A204.1 (cell line): ENCODE results near the gene HDHD5.
"Not testable (repeated sequence)": the region's sequence is repeated elsewhere in the genome, so short reads cannot be mapped to it uniquely, and the experiment has no call there.

Experiments
- FAIRE-seq: peaks from 2 replicates; lab custom pipeline; 2012; peaks lifted over from hg19 to GRCh38; lab: Jason Lieb, UNC

HDHD5 gene

GRCh38 chr22:17155941-17156340, 3.1 kb downstream of the HDHD5 start:
- no peak for FAIRE-seq

DNA sequence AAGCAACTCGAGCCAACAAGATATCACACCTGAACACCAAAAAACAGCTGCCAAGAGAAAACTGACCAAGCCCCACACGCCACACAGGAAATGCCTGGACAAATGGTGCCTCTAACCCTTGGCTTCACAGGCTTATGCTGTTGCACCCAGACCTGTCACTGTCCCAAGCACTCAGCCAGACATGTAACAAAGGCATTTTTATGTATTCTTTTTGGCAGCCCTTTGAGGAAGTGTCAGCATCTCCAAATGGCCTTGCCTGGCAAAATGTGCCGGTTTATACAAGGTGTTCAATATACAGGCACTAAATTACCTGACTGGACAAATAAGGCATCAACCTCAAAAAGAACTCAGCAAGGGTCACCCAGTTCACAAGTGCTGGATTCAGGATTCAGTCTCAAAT, 6.1 kb downstream of the HDHD5 start:
- FAIRE-seq = no peak

DNA sequence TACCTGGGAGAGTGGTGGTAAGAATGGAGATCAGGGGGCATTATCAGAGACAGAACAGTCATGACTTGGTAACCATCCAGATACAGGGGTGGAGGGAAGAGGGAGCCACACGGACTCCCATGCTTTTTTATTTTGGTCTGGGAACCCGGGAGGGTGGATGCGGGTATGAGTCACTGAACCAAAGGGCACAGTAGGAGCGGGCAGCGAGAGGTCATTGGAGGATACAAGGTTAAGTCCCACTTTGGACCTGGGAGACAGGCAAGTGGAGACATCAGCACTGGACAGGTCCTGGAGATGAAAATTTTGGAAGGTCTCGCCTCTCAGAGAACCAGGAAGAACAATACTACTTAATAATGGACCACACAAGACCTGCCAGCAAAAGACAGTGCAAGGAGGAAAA, 6.7 kb downstream of the HDHD5 start:
- FAIRE-seq = no peak

- FAIRE-seq = no peak
Observed at GRCh38 chr22:17149076-17149815, 9.8 kb downstream of the HDHD5 start.

DNA sequence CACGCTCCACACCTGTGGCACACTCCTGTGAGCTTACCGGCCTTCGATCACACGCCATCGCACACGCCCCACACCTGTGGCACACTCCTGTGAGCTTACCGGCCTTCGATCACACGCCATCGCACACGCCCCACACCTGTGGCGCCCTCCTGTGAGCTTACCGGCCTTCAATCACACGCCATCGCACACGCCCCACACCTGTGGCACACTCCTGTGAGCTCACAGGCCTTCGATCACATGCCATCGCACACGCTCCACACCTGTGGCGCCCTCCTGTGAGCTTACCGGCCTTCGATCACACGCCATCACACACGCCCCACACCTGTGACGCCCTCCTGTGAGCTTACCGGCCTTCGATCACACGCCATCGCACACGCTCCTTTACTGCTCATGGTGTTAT, 11.6 kb downstream of the HDHD5 start:
- FAIRE-seq = not testable (repeated sequence)

GRCh38 chr22:17145021-17145680, 13.9 kb downstream of the HDHD5 start:
- no peak for FAIRE-seq

DNA sequence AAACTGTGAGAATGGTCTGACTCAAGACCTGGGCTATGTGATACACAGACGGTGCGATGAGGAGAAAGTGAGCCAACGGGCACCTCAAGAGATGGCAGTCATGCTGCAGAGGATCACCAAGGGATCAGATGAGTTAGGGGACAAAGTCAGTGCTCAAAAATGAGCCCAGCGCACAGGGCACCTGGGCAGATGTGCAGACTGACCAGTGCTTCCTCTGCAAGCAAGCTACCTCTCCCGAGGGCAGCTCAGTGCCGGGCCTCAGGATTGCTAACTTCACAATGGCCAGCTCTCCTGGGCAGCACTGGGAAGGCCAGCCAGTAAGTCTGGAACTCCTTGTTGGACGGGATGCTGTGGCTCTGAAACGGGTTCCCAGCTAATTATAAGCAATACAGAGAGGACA, 15.3 kb downstream of the HDHD5 start:
- no peak for FAIRE-seq

- FAIRE-seq = no peak
Observed at GRCh38 chr22:17143101-17143500, 16.0 kb downstream of the HDHD5 start.

GRCh38 chr22:17140826-17141766, 18.0 kb downstream of the HDHD5 start:
- FAIRE-seq = no peak

GRCh38 chr22:17140022-17140421, 19.1 kb downstream of the HDHD5 start:
- no peak for FAIRE-seq

GRCh38 chr22:17138513-17138912, 20.6 kb downstream of the HDHD5 start:
- no peak for FAIRE-seq

- FAIRE-seq = no peak
Observed at GRCh38 chr22:17137861-17138425, 21.1 kb downstream of the HDHD5 start.

GRCh38 chr22:17137170-17137569, 21.9 kb downstream of the HDHD5 start:
- no peak for FAIRE-seq

DNA sequence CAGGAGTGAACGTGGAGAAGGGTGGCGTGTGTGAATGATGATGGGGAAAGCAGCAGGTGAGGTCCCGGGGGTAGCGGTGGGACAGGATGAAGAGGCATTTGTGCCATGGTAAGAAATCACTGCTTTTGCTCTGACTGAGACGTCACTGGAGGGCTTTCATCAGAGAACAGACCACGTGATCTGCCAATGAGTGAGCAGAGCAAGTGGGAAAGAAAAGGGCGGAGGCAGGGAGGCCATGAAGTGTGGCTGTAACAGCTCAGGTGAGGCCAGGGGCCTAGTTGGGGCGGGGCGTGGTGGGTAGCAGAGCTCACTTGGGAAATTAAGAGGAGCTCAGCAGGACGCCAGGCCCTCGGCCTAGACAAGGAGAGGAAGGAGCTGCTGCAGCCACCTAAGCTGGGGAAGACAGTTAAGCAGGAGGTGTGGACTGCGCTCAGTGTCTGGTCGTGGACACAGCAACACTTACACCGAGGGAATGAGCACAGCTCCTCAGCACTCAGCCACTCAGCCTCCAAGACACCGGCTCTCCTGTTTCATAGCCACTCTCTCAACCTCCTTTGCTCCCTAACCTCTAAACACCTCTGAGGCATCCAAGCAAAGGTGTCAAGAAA, 23.8 kb downstream of the HDHD5 start:
- no peak for FAIRE-seq

DNA sequence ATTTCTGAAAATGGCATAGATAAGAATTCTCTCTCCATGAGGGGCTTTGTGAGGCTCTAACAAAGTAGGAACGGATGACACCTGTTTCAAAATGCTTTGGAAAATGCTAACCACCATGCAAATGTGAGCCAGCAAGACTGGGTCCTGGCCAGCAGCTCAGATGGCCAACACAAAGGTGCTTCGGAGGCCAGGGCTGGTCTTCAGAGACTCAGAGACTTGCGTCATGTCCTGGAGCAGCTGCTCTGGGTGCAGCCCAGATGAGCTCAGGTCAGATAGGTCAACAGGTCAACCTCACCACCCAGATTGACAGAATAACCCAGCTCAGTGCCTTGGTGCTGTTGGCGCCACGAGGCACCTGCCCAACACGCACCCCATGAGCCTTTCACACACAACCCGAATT, 25.9 kb downstream of the HDHD5 start:
- no peak for FAIRE-seq

GRCh38 chr22:17132112-17132511, 27.0 kb downstream of the HDHD5 start:
- FAIRE-seq = no peak

- no peak for FAIRE-seq
Observed at GRCh38 chr22:17131686-17132085, 27.4 kb downstream of the HDHD5 start.

- no peak for FAIRE-seq
Observed at GRCh38 chr22:17130199-17130598, 28.9 kb downstream of the HDHD5 start.

DNA sequence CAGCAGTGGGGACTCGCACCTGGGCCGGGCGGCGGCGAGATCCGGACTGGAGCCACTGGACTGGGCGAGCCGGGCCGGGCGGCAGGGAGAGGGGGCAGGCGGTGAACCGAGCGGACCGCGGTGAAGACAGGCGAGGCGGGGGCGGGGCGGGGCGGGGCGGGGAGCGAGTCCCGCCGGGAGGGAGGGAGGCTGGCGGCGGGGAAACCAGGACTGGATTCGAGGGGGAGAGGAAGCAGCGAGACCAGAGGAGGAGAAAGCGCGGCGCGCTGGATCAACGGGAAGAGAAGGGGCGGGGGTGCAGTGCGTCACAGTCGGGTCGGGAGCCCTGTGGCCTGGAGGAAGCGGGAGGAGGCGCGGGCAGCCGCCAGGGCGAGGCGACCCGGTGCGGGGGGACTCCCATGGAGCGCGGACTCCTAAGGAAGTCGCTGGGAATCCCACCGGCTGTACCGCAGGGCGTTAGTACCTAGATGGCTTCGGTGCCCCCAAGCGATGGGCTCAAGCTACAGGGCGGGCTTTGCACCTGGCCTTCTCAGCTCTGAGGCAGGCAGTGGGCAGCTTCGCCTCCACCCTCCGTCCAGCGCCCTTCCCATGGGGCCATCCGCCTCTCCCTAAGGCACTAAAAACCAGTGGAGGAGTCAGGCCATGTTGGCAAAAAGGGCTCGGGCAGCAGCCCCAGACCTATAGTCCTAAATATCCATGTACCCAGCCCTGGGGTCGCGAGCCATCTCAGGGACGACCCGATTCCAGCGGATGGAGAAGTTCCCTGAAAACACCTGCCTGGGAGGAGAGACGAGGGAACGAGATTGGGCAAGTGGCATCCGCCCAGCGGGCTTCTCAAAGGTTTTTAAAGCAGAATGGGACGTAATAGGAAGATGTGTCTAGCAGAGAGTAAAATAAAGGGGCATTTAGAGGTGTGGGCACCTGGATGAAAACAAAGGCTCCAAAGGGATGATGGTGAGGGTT, 37.6 kb downstream of the HDHD5 start, which contains the start of gene TMEM121B:
TMEM121B (minus strand) TSS at position 128 of the 963 bp plus-strand sequence. CDS start 233 bp downstream, outside the sequence.
- no peak for FAIRE-seq

GRCh38 chr22:17120711-17121232, 38.3 kb downstream of the HDHD5 start:
- no peak for FAIRE-seq

DNA sequence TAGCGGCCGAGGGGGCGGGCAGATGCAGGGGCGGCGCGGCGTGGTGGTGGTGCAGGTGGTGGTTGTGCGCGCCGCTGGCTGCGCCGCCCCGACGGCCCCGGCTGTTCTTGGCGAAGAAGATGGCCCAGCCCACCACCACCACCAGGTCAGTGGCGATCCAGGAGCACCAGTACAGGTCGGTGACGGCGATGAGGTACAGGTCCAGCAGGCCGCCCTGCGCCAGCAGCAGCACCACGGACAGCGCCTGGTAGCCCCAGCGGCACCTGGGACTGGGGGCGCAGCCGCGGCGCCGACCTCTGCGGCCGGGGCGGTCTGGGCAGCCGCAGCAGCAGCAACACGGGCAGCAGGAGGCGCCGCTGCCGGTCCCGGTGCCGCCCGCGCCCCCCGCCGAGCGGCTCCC, 38.8 kb downstream of the HDHD5 start:
- FAIRE-seq = no peak
